Muscle of back (tissue), 11 donors: Measurements from ENCODE around the gene CYTH2. TPM values are rescaled to one million over a fixed set of nuclear protein-coding genes. Genes with fewer than 3 reads are reported as not detected.
"Not testable (repeated sequence)": the region's sequence is repeated elsewhere in the genome, so short reads cannot be mapped to it uniquely, and the experiment has no call there.

Source experiments
- DNase-seq, 3 donors: peaks; one replicate each; pipeline versions ENCODE4 v3.0.0 to v3.0.0-alpha.2; 2013
- polyA plus RNA-seq, 10 donors: library from polyadenylated mRNA; unstranded; fragments of 120-200 nt; gene quantifications; one replicate each; pipeline ENCODE4 v1.2.1, GENCODE V29; 2013; ENCODE audit not compliant: insufficient read length in 10 of 10

The CYTH2 gene
- polyA plus RNA-seq, 10 donors, result 34.8 to 52.0 (median 40.0) TPM

DNA sequence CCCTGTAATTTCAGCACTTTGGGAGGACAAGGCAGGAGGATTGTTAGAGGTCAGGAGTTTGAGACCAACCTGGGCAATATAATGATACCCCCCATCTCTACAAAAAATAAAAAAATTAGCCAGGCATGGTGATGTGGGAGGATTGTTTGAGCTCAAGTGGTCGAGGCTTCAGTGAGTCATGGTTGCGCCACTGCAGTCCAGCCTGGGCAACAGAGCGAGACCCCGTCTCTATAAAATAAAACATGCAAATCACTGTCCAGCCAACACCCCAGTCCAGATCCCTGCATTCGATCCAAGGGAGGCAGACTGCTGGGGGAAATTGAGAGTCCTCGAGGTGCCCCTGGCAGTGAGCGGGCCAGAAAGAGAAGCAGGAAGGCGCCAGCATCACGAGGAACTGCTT is 7.0 kb downstream of the CYTH2 start:
- DNase-seq, result no peak

DNA sequence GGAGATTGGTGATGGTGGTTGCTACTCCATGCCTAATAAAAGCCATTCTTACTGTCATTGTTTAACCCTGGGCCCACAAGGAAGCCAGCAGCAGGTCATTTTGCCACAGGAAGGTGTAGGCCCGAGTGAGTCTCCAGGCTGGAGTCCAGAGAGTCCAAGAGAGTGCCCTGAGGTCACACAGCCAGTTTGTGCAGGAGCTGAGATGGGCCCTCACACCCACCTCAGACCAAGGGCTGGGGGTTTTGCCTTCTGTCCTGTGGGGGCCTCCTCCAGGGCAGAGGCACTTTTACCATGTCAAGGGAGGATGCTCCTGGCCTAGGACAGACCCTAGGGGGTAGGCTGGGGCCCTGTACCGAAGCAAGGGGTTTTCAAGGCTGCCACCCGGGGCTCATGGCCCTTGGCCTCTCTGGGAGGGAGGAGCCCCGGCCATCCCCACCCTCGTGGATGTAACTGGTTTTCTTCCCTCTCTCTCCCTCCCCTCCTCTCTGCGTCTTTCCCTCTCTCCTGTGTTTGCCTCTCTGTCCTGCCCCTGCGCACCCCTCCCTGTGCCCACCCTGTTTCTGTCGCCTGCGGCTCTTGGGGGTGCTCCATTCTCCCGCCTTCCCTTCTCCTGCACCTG is 8.0 kb downstream of the CYTH2 start:
- DNase-seq, result no peak

DNA sequence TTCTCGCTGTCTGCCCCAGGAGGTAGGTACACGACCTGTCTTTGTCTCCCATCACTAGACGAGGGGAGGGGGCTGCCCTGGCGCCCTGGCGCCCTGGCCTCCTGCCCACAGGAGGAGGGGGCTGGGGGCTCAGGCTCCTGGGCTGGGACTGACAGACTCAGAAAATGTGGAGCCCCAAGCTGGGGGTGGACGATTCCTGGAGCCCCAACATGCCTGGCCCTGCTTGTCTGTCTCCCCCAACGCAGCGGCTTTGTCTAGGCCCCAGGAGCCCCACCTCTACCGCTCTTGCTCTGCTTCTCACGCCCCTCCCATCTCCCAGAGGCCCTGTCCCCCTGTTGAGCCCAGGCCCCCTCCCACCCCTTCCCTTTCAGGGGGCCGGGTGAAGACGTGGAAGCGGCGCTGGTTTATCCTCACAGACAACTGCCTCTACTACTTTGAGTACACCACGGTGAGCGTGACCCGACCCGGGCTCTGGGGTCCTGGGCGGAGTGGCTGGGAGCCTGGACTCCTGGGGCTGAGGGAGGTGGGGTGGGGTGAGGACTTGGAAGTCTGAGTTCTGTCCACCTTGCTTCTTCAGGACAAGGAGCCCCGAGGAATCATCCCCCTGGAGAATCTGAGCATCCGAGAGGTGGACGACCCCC is 8.6 kb downstream of the CYTH2 start:
- no peak for DNase-seq

DNA sequence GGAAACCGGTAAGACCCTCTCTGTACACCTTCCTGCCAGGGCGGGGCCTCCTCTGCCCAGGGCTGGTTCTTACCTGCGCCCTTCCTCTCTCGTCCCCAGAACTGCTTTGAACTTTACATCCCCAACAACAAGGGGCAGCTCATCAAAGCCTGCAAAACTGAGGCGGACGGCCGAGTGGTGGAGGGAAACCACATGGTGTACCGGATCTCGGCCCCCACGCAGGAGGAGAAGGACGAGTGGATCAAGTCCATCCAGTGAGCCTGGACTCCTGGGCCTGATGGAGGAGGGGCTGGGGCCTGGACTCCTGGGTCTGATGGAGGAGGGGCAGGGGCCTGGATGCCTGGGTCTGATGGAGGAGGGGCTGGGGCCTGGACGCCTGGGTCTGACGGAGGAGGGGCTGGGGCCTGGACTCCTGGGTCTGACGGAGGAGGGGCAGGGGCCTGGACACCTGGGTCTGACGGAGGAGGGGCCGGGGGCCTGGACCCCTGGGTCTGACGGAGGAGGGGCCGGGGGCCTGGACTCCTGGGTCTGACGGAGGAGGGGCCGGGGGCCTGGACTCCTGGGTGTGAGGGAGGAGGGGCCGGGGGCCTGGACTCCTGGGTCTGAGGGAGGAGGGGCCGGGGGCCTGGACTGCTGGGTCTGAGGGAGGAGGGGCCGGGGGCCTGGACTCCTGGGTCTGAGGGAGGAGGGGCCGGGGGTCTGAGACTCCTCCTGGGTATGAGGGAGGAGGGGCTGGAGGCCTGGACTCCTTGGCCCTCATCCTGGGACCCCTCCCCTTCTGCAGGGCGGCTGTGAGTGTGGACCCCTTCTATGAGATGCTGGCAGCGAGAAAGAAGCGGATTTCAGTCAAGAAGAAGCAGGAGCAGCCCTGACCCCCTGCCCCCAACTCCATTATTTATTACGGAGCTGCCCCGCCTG is 9.4 kb downstream of the CYTH2 start:
- DNase-seq, result no peak

DNA sequence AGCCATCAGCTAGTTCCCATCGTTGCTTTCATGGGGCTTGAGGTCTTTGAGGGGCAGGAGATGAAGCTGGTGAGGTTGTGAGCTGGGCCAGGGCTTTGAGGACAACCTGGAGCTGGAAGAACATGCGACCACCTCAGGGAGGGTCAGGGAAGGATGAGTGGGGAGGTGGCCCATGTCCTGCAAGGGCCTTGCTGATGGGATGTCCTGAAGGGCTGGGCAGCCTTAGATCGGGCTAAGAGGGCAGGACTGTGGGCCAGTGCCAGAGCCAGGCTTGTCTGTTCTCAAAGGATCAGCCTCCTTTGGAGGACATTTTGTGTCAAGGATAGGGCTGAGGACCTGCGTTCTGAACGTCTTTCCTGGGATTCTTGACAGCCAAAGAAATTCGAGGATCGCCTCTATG is 10.5 kb downstream of the CYTH2 start:
- DNase-seq, result no peak

GRCh38 chr19:48480183-48480557 is 11.0 kb downstream of the CYTH2 start:
- peak in 2 of 3 donors; percentile 52 to 78 for DNase-seq

GRCh38 chr19:48480558-48481500 is 11.7 kb downstream of the CYTH2 start:
- peak in 2 of 3 donors; percentile 58 to 84 for DNase-seq

DNA sequence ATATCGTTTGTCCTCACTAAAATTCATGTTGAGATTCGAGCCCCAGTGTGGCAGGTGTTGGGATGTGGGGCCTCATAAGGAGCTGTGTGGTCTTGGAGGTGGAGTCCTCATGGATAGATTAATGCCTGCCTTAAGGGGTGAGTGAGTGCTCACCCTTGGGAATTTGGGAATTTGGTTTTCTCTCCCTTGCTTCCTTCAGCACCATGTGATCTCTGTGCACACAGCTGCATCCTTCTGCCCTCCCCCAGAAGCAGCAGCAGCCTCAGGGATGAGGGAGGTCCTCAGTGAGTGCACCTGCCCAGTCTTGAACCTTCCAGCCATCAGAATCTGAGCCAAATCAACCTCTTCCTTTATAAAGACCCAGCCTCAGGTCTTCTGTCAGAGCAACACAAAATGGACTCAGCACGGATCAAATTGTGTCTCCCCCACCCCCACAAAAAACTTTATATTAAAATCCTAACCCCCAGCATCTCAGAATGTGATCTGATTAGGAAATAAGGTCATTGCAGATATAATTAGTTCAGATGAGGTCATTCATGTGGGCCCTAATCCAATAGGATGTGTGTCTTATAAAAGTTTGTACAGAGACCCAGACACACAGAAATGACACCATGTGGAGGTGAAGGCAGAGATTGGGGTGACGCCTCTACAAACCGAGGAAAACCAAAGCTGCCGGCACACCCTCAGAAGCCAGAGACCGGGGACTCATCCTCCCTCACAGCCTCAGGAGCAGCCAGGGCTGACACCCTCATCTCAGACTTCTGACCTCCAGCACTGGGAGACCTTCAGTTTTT is 12.9 kb downstream of the CYTH2 start:
- DNase-seq, result no peak

DNA sequence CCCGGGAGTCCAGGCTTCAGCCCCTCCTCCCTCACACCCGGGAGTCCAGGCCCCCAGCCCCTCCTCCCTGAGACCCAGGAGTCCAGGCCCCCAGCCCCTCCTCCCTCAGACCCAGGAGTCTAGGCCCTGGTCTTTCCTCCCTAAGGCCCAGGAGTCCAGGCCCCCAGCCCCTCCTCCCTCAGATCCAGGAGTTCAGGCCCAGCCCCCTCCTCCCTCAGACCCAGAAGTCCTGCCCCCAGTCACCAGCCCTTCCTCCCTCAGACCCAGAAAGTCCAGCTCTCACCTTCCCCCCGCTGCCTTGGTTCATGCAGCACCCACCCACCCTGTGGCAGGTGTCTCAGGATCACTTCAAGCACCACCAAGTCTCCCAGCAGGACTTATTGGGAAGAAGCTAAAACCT is 14.1 kb downstream of the CYTH2 start:
- DNase-seq, result no peak

GRCh38 chr19:48484247-48484893 is 15.2 kb downstream of the CYTH2 start:
- no peak for DNase-seq

GRCh38 chr19:48484931-48485612 is 15.9 kb downstream of the CYTH2 start:
- DNase-seq, result no peak

GRCh38 chr19:48486706-48487105 is 17.5 kb downstream of the CYTH2 start:
- DNase-seq, result not testable (repeated sequence)

- DNase-seq, result no peak
Observed at GRCh38 chr19:48487544-48487943, 18.4 kb downstream of the CYTH2 start.

- DNase-seq, result peak in 1 of 3 donors; percentile 37
Observed at GRCh38 chr19:48487948-48488347, 18.8 kb downstream of the CYTH2 start.

- not testable (repeated sequence) for DNase-seq
Observed at GRCh38 chr19:48488478-48488877, 19.3 kb downstream of the CYTH2 start.

DNA sequence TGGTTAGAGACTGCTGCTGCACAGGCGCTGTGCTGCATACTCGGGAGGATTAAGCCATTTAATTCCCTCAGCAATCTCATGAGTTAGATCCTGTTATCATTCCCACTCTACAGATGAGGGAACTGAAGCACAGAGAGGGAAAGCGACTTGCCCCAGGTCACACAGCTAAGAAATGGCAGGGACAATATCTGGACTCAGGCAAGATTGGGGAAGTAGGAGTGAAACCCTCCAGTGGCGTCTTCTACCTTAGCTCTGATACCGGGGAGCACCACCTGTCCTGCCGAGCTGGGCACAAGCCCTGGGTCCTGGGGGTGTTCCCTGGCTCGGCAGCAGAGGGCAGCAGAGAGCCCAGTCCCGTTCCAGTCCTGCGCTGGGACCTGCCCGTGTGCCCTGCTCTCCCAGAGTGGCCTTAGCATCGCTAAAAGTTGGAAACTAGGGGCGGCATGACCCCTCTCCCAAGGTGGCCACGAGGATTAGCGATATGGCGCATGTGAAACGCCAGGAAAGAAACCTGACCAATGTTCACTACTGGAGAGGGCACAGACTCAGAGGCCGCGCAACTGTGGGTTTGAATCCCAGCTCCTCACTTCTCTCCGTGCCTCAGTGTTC is 20.5 kb downstream of the CYTH2 start:
- DNase-seq, result peak in 1 of 3 donors; percentile 71

DNA sequence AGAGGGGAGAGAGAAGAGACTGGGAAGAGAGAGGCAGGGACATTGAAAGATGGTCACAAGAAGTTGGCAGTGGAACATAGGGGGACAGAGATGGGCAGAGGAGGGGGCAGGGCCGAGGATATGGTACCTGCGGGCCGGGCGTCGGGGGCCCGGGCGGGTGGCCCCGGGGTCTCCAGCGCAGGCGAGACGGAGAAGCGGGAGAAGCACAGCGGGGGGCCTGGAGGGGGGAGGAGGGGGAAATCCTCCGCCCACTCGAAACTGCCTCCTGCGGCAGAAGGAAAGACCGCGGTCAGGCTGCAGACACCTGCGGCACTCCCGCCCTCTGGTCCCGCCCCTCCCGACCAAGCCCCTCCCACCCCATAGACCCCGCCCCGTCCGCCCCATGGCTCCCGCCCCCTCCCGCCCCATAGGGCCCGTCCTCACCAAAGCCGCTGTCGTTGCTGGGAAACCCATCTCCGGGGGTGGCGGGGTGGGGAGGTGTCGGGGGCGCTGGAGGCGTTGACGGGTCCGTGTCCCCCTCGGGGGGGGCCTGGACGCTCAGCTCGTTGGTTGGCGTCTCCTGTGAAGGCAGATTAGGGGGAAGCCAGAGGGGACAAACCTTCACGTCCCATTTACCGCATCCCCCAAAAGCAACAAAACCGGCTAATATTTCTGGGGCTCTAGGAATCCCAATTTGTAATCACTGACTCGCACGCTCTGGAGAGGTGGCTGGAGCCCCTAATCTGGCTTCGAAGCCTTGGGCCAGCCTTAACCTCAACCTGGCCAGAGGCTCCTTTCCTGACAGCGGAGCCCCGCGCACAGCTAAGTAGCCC is 22.0 kb downstream of the CYTH2 start:
- no peak for DNase-seq

DNA sequence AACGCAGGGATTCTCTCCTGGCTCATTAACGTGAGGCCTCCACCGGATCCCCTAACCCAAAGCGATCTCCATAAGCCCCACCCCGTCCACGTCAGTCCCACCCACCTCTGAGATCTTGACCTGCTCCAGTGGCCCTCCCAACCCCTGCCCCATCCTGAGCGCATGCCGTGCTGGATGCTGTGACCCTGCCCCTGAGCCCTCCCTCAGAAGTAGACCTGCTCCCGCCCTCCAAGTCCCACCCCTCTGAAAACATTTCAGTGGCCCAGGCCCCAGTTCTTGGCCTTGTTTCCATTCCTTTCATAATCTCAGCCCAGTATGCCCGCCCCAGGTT is 22.6 kb downstream of the CYTH2 start:
- no peak for DNase-seq
